NCI-H446 treated with DMSO at 0.1 percent for 48 hours (cell line): Measurements from ENCODE around the gene FUOM.

Experiments used
- DNase-seq: peaks from one replicate; lab custom pipeline; 2025; lab: John Stamatoyannopoulos, UW

The FUOM gene

GRCh38 chr10:133357285-133358161 lies at the start of gene FUOM:
FUOM (minus strand) TSS chr10:133358019; CDS start chr10:133358007, 12 bp downstream.
- no peak for DNase-seq

- DNase-seq, result no peak
Observed at GRCh38 chr10:133405844-133406527, 48.2 kb upstream of the FUOM start.

GRCh38 chr10:133405272-133405671 lies 47.5 kb upstream of the FUOM start:
- DNase-seq, result no peak

GRCh38 chr10:133403784-133404183 lies 46.0 kb upstream of the FUOM start:
- DNase-seq, result no peak

- DNase-seq, result no peak
Observed at GRCh38 chr10:133403359-133403758, 45.5 kb upstream of the FUOM start.

GRCh38 chr10:133401981-133402725 lies 44.3 kb upstream of the FUOM start:
- no peak for DNase-seq

GRCh38 chr10:133401500-133401899 lies 43.7 kb upstream of the FUOM start:
- no peak for DNase-seq

- no peak for DNase-seq
Observed at GRCh38 chr10:133400624-133401424, 43.0 kb upstream of the FUOM start.

- DNase-seq, result no peak
Observed at GRCh38 chr10:133399123-133399601, 41.3 kb upstream of the FUOM start.

- DNase-seq, result no peak
Observed at GRCh38 chr10:133397938-133398337, 40.1 kb upstream of the FUOM start.

GRCh38 chr10:133396035-133396624 lies 38.3 kb upstream of the FUOM start:
- no peak for DNase-seq

GRCh38 chr10:133394801-133395221 lies 37.0 kb upstream of the FUOM start:
- DNase-seq, result no peak

GRCh38 chr10:133394064-133394663 lies 36.3 kb upstream of the FUOM start, which contains the start of gene MTG1:
MTG1 (plus strand) TSS chr10:133394157; CDS start chr10:133394221, 64 bp downstream.
- peak; percentile 45 for DNase-seq

- no peak for DNase-seq
Observed at GRCh38 chr10:133393401-133394063, 35.7 kb upstream of the FUOM start.

GRCh38 chr10:133391761-133392518 lies 34.1 kb upstream of the FUOM start:
- DNase-seq, result no peak

GRCh38 chr10:133391249-133391635 lies 33.4 kb upstream of the FUOM start:
- no peak for DNase-seq

- DNase-seq, result no peak
Observed at GRCh38 chr10:133390597-133391248, 32.9 kb upstream of the FUOM start.

- DNase-seq, result no peak
Observed at GRCh38 chr10:133388973-133389818, 31.4 kb upstream of the FUOM start.
